WTC11 (cell line): ENCODE measurements around the gene UCKL1. TPM values are rescaled to one million over a fixed set of nuclear protein-coding genes. Genes with fewer than 3 reads are reported as not detected.

Source experiments
- ATAC-seq: fragments of 200-7000 bp; cut with Tn5 transposase; 2 replicates; pipeline ENCODE4 v1.10.0; 2021; ENCODE audit warnings: mild to moderate bottlenecking, moderate library complexity
- CTCF ChIA-PET: fragments of 300-600 bp; sonication (Branson Sonifier 250); formaldehyde crosslinking; loops from one replicate; lab custom pipeline; 2021; ENCODE audit warnings: antibody characterized with exemption; lab: Charles Lee
- POLR2A ChIA-PET: fragments of 350-600 bp; sonication (Branson Sonifier 250); formaldehyde crosslinking; loops from one replicate; lab custom pipeline; 2021; ENCODE audit warnings: antibody characterized with exemption; lab: Charles Lee
- DNase-seq: peaks from one replicate; pipeline ENCODE4 v3.0.0; 2021; ENCODE audit warnings: low spot score
- H3K27ac Mint-ChIP-seq: 2 replicates; pipeline ENCODE4 v1.8.0; 2021; ENCODE audit warnings: mixed read lengths
- H3K27me3 Mint-ChIP-seq: 2 replicates; pipeline ENCODE4 v1.8.0; 2021; ENCODE audit warnings: low read depth, mild to moderate bottlenecking, moderate library complexity, mixed read lengths
- H3K36me3 Mint-ChIP-seq: 2 replicates; pipeline ENCODE4 v1.8.0; 2021; ENCODE audit warnings: mixed read lengths
- H3K4me1 Mint-ChIP-seq: 2 replicates; pipeline ENCODE4 v1.8.0; 2022; ENCODE audit warnings: mixed read lengths
- H3K4me3 Mint-ChIP-seq: 2 replicates; pipeline ENCODE4 v1.8.0; 2021; ENCODE audit warnings: mild to moderate bottlenecking, moderate library complexity, mixed read lengths
- H3K9me3 Mint-ChIP-seq: 2 replicates; pipeline ENCODE4 v1.8.0; 2021; ENCODE audit warnings: mixed read lengths
- ATF1 ChIP-seq: sonication (generic); formaldehyde crosslinking; IDR thresholded peaks from 2 replicates; pipeline ENCODE4 v1.8.1; 2023; ENCODE audit warnings: mild to moderate bottlenecking, moderate library complexity, missing genetic modification reagents
- CBFB ChIP-seq: sonication (generic); formaldehyde crosslinking; IDR thresholded peaks from 2 replicates; pipeline ENCODE4 v1.8.1; 2022; ENCODE audit warnings: mild to moderate bottlenecking, low read depth, missing genetic modification reagents
- CREM ChIP-seq: sonication (generic); formaldehyde crosslinking; IDR thresholded peaks from 2 replicates; pipeline ENCODE4 v1.8.1; 2022; ENCODE audit warnings: mild to moderate bottlenecking, missing genetic modification reagents, moderate library complexity
- FOXP1 ChIP-seq: sonication (generic); formaldehyde crosslinking; IDR thresholded peaks from 2 replicates; pipeline ENCODE4 v1.8.0; 2022; ENCODE audit warnings: missing genetic modification reagents, mild to moderate bottlenecking, moderate library complexity, borderline replicate concordance
- HMGA2 ChIP-seq: fragments of 250-450 bp; sonication (Bioruptor Pico); IDR thresholded peaks from 2 replicates; pipeline ENCODE4 v1.4.0; 2021; ENCODE audit warnings: mild to moderate bottlenecking, moderate library complexity
- JAZF1 ChIP-seq: fragments of 250-450 bp; sonication (Bioruptor Pico); IDR thresholded peaks from 2 replicates; pipeline ENCODE4 v1.9.0; 2021; ENCODE audit warnings: moderate library complexity, mild to moderate bottlenecking, inconsistent platforms
- NFATC4 ChIP-seq: fragments of 250-450 bp; sonication (Bioruptor Pico); IDR thresholded peaks from 2 replicates; pipeline ENCODE4 v1.9.0; 2021; ENCODE audit warnings: mild to moderate bottlenecking
- NR1H2 ChIP-seq: sonication (generic); formaldehyde crosslinking; IDR thresholded peaks from 2 replicates; pipeline ENCODE4 v1.9.0; 2021; ENCODE audit warnings: mild to moderate bottlenecking, moderate library complexity, missing genetic modification reagents
- TEAD1 ChIP-seq: sonication (generic); formaldehyde crosslinking; IDR thresholded peaks from 2 replicates; pipeline ENCODE4 v1.8.0; 2022; ENCODE audit warnings: mild to moderate bottlenecking, missing genetic modification reagents
- ZBTB21 ChIP-seq: sonication (generic); formaldehyde crosslinking; IDR thresholded peaks from 2 replicates; pipeline ENCODE4 v1.8.1; 2023; ENCODE audit warnings: mild to moderate bottlenecking, missing genetic modification reagents, borderline replicate concordance
- ZNF263 ChIP-seq: sonication (generic); formaldehyde crosslinking; IDR thresholded peaks from 2 replicates; pipeline ENCODE4 v1.8.1; 2022; ENCODE audit warnings: low read depth, mild to moderate bottlenecking, moderate library complexity, missing genetic modification reagents
- ZNF317 ChIP-seq: sonication (generic); formaldehyde crosslinking; IDR thresholded peaks from 2 replicates; pipeline ENCODE4 v1.8.1; 2023; ENCODE audit warnings: low read depth, mild to moderate bottlenecking, moderate library complexity, missing genetic modification reagents, borderline replicate concordance
- ZNF671 ChIP-seq: fragments of 250-450 bp; sonication (Bioruptor Pico); IDR thresholded peaks from 2 replicates; pipeline ENCODE4 v1.8.0; 2021; ENCODE audit warnings: mild to moderate bottlenecking
- total RNA-seq: library from RNA; stranded (reverse); gene quantifications from 3 replicates; pipeline ENCODE4 v1.2.3, GENCODE V29; 2021
- TF ChIP-seq, protein P1 (sequence below): fragments of 250-450 bp; sonication (Bioruptor Pico); IDR thresholded peaks from 2 replicates; pipeline ENCODE4 v1.9.0; 2021; ENCODE audit warnings: mild to moderate bottlenecking
- TF ChIP-seq, protein P2 (sequence below): sonication (generic); formaldehyde crosslinking; IDR thresholded peaks from 2 replicates; pipeline ENCODE4 v1.8.1; 2023; ENCODE audit warnings: mild to moderate bottlenecking, missing genetic modification reagents, moderate library complexity
- TF ChIP-seq, protein P3 (sequence below): sonication (generic); formaldehyde crosslinking; IDR thresholded peaks from 2 replicates; pipeline ENCODE4 v1.8.1; 2022; ENCODE audit warnings: mild to moderate bottlenecking, missing genetic modification reagents, moderate library complexity, borderline replicate concordance
- TF ChIP-seq, protein P4 (sequence below): fragments of 250-450 bp; sonication (Bioruptor Pico); IDR thresholded peaks from 2 replicates; pipeline ENCODE4 v1.8.0; 2021; ENCODE audit warnings: mild to moderate bottlenecking
- TF ChIP-seq, protein P5 (sequence below): sonication (generic); formaldehyde crosslinking; IDR thresholded peaks from 2 replicates; pipeline ENCODE4 v1.8.1; 2023; ENCODE audit warnings: mild to moderate bottlenecking, missing genetic modification reagents
- TF ChIP-seq, protein P6 (sequence below): sonication (generic); formaldehyde crosslinking; IDR thresholded peaks from 2 replicates; pipeline ENCODE4 v1.8.0; 2023; ENCODE audit warnings: missing genetic modification reagents

UCKL1 gene
- total RNA-seq, 1 experiment from 2014 or later: 51.2 TPM

DNA sequence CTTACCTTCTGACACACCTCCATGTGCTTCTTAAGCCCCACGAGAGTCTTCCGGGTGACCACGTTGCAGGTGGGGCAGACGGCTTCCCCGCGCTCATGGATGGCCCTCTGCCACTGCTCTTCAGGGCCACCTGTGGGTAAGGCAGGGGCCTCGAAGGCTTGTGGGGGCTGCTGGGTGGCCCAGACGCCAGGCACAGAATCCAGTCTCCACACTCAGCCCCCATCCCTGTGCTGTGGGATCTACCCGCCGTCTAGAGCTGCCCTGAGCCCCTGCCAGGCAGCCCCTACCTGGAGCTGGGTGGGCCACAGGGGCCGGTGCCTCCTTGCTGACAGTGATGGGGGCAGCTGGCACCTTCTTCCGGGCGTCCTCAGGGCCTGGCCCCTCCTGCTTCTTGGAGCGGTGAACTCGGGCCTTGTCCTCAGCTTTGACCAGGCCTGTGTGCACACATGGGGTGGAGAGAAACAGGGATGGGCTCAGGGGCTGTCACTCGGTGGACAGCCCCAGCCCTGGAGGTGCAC lies 7.6 kb upstream of the UCKL1 start (continued):
- TF ChIP-seq, protein P1, sequence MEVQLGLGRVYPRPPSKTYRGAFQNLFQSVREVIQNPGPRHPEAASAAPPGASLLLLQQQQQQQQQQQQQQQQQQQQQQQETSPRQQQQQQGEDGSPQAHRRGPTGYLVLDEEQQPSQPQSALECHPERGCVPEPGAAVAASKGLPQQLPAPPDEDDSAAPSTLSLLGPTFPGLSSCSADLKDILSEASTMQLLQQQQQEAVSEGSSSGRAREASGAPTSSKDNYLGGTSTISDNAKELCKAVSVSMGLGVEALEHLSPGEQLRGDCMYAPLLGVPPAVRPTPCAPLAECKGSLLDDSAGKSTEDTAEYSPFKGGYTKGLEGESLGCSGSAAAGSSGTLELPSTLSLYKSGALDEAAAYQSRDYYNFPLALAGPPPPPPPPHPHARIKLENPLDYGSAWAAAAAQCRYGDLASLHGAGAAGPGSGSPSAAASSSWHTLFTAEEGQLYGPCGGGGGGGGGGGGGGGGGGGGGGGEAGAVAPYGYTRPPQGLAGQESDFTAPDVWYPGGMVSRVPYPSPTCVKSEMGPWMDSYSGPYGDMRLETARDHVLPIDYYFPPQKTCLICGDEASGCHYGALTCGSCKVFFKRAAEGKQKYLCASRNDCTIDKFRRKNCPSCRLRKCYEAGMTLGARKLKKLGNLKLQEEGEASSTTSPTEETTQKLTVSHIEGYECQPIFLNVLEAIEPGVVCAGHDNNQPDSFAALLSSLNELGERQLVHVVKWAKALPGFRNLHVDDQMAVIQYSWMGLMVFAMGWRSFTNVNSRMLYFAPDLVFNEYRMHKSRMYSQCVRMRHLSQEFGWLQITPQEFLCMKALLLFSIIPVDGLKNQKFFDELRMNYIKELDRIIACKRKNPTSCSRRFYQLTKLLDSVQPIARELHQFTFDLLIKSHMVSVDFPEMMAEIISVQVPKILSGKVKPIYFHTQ (CRISPR knock-in tag): no peak
- no peak for TF ChIP-seq CREM
- TF ChIP-seq, protein P2, sequence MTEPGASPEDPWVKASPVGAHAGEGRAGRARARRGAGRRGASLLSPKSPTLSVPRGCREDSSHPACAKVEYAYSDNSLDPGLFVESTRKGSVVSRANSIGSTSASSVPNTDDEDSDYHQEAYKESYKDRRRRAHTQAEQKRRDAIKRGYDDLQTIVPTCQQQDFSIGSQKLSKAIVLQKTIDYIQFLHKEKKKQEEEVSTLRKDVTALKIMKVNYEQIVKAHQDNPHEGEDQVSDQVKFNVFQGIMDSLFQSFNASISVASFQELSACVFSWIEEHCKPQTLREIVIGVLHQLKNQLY (CRISPR knock-in tag): no peak
- TF ChIP-seq NFATC4: no peak

DNA sequence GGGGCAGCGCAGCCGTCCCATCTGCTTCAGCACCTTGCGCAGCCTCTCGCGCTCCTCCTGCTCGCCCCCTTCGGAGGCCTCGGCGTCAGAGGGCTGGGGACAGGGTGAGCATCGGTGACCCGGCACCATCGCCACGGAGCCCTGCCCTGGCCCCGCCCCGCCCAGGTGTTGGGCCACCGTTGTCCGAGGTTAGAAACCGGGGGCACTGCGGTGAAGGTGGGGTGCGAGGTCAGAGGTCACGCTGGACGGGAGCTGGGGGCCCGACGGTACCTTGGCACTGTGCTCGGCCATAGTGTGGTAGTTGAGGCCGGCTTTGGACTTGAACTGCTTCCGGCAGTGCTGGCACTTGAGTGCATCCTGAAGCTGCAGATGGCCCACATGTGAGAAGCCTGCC lies 7.1 kb upstream of the UCKL1 start:
- Mint-ChIP-seq H3K36me3 (peaks cover 56% of the 10 kb centered on the region), H3K4me1 (peaks cover 8% of the 10 kb centered on the region), H3K9me3 (peaks cover 3% of the 10 kb centered on the region; the same call in 1 of the 2 replicates), H3K27ac (no peak overlapping the region), H3K4me3 (no peak overlapping the region), H3K27me3 (0 out of 2 replicates have a peak, but pooled peaks cover 3% of the 10 kb centered on the region)
- ChIA-PET CTCF (no interaction called here), POLR2A (no interaction called here)
- DNase-seq (no peak), ATAC-seq (no peak)
- TF ChIP-seq, protein P3, sequence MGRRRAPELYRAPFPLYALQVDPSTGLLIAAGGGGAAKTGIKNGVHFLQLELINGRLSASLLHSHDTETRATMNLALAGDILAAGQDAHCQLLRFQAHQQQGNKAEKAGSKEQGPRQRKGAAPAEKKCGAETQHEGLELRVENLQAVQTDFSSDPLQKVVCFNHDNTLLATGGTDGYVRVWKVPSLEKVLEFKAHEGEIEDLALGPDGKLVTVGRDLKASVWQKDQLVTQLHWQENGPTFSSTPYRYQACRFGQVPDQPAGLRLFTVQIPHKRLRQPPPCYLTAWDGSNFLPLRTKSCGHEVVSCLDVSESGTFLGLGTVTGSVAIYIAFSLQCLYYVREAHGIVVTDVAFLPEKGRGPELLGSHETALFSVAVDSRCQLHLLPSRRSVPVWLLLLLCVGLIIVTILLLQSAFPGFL (CRISPR knock-in tag): no peak
- no peak for TF ChIP-seq TEAD1 (CRISPR knock-in tag)
- TF ChIP-seq, protein P4, sequence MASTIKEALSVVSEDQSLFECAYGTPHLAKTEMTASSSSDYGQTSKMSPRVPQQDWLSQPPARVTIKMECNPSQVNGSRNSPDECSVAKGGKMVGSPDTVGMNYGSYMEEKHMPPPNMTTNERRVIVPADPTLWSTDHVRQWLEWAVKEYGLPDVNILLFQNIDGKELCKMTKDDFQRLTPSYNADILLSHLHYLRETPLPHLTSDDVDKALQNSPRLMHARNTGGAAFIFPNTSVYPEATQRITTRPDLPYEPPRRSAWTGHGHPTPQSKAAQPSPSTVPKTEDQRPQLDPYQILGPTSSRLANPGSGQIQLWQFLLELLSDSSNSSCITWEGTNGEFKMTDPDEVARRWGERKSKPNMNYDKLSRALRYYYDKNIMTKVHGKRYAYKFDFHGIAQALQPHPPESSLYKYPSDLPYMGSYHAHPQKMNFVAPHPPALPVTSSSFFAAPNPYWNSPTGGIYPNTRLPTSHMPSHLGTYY: no peak
- no peak for TF ChIP-seq NR1H2 (CRISPR knock-in tag)
- no peak for TF ChIP-seq ZNF263
- no peak for TF ChIP-seq CBFB
- TF ChIP-seq, protein P5, sequence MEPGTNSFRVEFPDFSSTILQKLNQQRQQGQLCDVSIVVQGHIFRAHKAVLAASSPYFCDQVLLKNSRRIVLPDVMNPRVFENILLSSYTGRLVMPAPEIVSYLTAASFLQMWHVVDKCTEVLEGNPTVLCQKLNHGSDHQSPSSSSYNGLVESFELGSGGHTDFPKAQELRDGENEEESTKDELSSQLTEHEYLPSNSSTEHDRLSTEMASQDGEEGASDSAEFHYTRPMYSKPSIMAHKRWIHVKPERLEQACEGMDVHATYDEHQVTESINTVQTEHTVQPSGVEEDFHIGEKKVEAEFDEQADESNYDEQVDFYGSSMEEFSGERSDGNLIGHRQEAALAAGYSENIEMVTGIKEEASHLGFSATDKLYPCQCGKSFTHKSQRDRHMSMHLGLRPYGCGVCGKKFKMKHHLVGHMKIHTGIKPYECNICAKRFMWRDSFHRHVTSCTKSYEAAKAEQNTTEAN (CRISPR knock-in tag): no peak
- TF ChIP-seq, protein P6, sequence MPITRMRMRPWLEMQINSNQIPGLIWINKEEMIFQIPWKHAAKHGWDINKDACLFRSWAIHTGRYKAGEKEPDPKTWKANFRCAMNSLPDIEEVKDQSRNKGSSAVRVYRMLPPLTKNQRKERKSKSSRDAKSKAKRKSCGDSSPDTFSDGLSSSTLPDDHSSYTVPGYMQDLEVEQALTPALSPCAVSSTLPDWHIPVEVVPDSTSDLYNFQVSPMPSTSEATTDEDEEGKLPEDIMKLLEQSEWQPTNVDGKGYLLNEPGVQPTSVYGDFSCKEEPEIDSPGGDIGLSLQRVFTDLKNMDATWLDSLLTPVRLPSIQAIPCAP (CRISPR knock-in tag): no peak

DNA sequence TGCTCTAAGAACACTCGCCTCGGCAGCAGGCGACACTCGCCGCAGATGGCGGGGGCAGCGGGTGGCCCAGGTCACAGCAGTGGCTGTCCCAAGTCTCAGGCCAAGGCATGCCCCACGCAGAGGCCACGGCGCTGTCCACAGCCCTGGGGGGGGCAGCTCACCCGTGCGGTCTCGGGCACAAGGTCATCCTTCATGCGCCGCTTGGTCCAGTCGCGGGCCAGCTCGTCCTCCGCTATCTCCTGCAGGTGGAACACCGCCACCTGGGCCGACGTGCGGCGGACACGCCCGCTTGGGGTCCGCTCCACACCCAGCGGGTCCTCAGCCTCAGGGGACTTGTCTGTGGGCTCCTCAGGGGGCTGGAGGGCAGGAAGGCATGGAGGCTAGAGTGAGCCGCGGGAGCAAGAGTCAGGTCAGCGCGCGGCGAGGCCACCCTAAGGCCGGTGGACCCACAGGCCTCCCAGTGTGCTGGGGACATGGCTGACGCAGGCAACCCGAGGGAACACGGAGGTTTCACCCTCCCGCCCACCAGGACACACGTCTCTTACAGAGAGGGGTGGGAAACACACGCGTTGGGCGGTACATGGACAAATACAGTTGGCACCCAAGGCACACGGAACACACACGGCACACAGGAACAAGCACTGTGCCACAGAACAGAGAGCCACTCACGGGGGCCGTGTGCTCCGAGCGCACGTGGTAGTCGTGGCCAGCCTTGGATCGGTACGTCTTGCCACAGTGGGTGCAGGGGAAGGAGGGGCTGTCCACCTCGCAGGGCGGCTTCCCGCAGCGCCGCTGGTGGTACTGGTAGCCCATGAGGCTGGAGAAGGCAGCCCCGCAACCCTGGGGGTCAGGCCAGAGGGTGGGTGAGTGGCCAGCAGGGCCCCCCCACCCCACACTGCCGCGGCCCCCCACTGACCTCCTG lies 6.5 kb upstream of the UCKL1 start:
- Mint-ChIP-seq H3K9me3 (peaks cover 3% of the 10 kb centered on the region; the same call in 1 of the 2 replicates), H3K4me1 (peaks cover 10% of the 10 kb centered on the region), H3K36me3 (peaks cover 49% of the 10 kb centered on the region), H3K27me3 (0 out of 2 replicates have a peak, but pooled peaks cover 3% of the 10 kb centered on the region), H3K4me3 (no peak overlapping the region), H3K27ac (no peak overlapping the region)
- ATAC-seq: no peak
- ChIA-PET POLR2A (no interaction called here), CTCF (no interaction called here)
- no peak for DNase-seq
- TF ChIP-seq CBFB (no peak), ZNF317 (CRISPR knock-in tag) (no peak), JAZF1 (no peak), ATF1 (CRISPR knock-in tag) (no peak), FOXP1 (CRISPR knock-in tag) (no peak), ZBTB21 (CRISPR knock-in tag) (no peak), HMGA2 (no peak), ZNF671 (CRISPR knock-in tag) (no peak)
- TF ChIP-seq, protein P1 (CRISPR knock-in tag): no peak
- TF ChIP-seq, protein P4: no peak
